Stomach smooth muscle (tissue), 2 donors: Measurements from ENCODE around the gene IL21R.
"Not testable (repeated sequence)": the region's sequence is repeated elsewhere in the genome, so short reads cannot be mapped to it uniquely, and the experiment has no call there.

Source experiments
- H3K27ac ChIP-seq: one replicate; pipeline ENCODE4 v1.7.0; 2013; ENCODE audit warnings: mild to moderate bottlenecking, low read length, inconsistent platforms
- H3K27me3 ChIP-seq, 2 donors: one replicate each; pipeline ENCODE4 v1.7.0; 2013; ENCODE audit warnings: low read length in 2 of 2; ENCODE audit not compliant: insufficient read depth in 2 of 2, control insufficient read depth in 1 of 2
- H3K36me3 ChIP-seq, 2 donors: one replicate each; pipeline ENCODE4 v1.7.0; 2013; ENCODE audit warnings: low read length in 2 of 2; ENCODE audit not compliant: control insufficient read depth in 2 of 2, insufficient read depth in 2 of 2
- H3K4me1 ChIP-seq: one replicate; pipeline ENCODE4 v1.7.0; 2013; ENCODE audit warnings: low read length; ENCODE audit not compliant: control insufficient read depth, insufficient read depth
- H3K4me3 ChIP-seq, 2 donors: one replicate each; pipeline ENCODE4 v1.7.0; 2013; ENCODE audit warnings: low read length in 2 of 2
- H3K9ac ChIP-seq, 2 donors: one replicate each; pipeline ENCODE4 v1.7.0; 2013; ENCODE audit warnings: low read length in 2 of 2, mild to moderate bottlenecking in 1 of 2
- H3K9me3 ChIP-seq, 2 donors: one replicate each; pipeline ENCODE4 v1.7.0; 2013; ENCODE audit warnings: low read length in 2 of 2; ENCODE audit not compliant: control insufficient read depth in 2 of 2
- donor health status: healthy.
- donor health status: Pancreatic carcinoma.

IL21R gene

GRCh38 chr16:27387724-27388123 lies 14.2 kb upstream of the IL21R start:
- Histone ChIP-seq H3K4me1 (no peaks in the 10 kb centered on the region), H3K9ac (no peak overlapping the region), H3K9me3 (peaks cover 11 to 18% of the 10 kb centered on the region in 2 donors), H3K36me3 (no peaks in the 10 kb centered on the region), H3K27me3 (peaks cover 0 to 3% of the 10 kb centered on the region in 2 donors), H3K4me3 (no peak overlapping the region), H3K27ac (no peak overlapping the region)

- H3K36me3 ChIP-seq = no peaks in the 10 kb centered on the region
- no peak overlapping the region for H3K27ac ChIP-seq
- H3K4me1 ChIP-seq = no peaks in the 10 kb centered on the region
- H3K9ac ChIP-seq = no peak overlapping the region
- H3K27me3 ChIP-seq = peaks cover 0 to 3% of the 10 kb centered on the region in 2 donors
- H3K9me3 ChIP-seq = peaks cover 11% of the 10 kb centered on the region in 2 donors
- H3K4me3 ChIP-seq = no peak overlapping the region
These were observed 12.6 kb upstream of the IL21R start for GRCh38 chr16:27389272-27389961.

- no peak overlapping the region for H3K9ac ChIP-seq
- no peak overlapping the region for H3K27ac ChIP-seq
- H3K9me3 ChIP-seq = peaks cover 4 to 11% of the 10 kb centered on the region in 2 donors
- peaks cover 0 to 3% of the 10 kb centered on the region in 2 donors for H3K27me3 ChIP-seq
- no peaks in the 10 kb centered on the region for H3K36me3 ChIP-seq
- no peaks in the 10 kb centered on the region for H3K4me1 ChIP-seq
- no peak overlapping the region for H3K4me3 ChIP-seq
These were observed 11.8 kb upstream of the IL21R start for GRCh38 chr16:27390151-27390550.

- Histone ChIP-seq H3K4me3 (no peak overlapping the region), H3K4me1 (no peaks in the 10 kb centered on the region), H3K27me3 (no peaks in the 10 kb centered on the region), H3K9ac (no peak overlapping the region), H3K27ac (no peak overlapping the region), H3K36me3 (no peaks in the 10 kb centered on the region), H3K9me3 (peaks cover 0 to 5% of the 10 kb centered on the region in 2 donors)
These were observed 9.3 kb upstream of the IL21R start for GRCh38 chr16:27392671-27393070.

- no peaks in the 10 kb centered on the region for H3K27me3 ChIP-seq
- no peaks in the 10 kb centered on the region for H3K9me3 ChIP-seq
These were observed 7.5 kb upstream of the IL21R start for GRCh38 chr16:27394516-27394915.

GRCh38 chr16:27398341-27398893 lies 3.6 kb upstream of the IL21R start:
- peaks cover 7 to 13% of the 10 kb centered on the region in 2 donors for H3K27me3 ChIP-seq
- H3K27ac ChIP-seq, H3K36me3 ChIP-seq, H3K9ac ChIP-seq, H3K4me1 ChIP-seq, H3K4me3 ChIP-seq, H3K9me3 ChIP-seq: not testable (repeated sequence)

More at GRCh38 chr16:27394516-27394915, 7.5 kb upstream of the IL21R start:
- no peaks in the 10 kb centered on the region for H3K4me1 ChIP-seq
- no peak overlapping the region for H3K27ac ChIP-seq
- H3K36me3 ChIP-seq = no peaks in the 10 kb centered on the region
- H3K4me3 ChIP-seq = no peak overlapping the region
- H3K9ac ChIP-seq = no peak overlapping the region

GRCh38 chr16:27398894-27399853 lies 2.8 kb upstream of the IL21R start:
- H3K9me3 ChIP-seq = no peaks in the 10 kb centered on the region
- H3K9ac ChIP-seq = no peak overlapping the region
- peaks cover 11 to 18% of the 10 kb centered on the region in 2 donors for H3K27me3 ChIP-seq
- no peaks in the 10 kb centered on the region for H3K36me3 ChIP-seq
- H3K4me3 ChIP-seq = no peak overlapping the region
- H3K27ac ChIP-seq = no peak overlapping the region
- H3K4me1 ChIP-seq = peaks cover 9% of the 10 kb centered on the region

GRCh38 chr16:27399969-27400368 lies 2.0 kb upstream of the IL21R start:
- peaks cover 9% of the 10 kb centered on the region for H3K4me1 ChIP-seq
- no peak overlapping the region for H3K9ac ChIP-seq
- H3K27me3 ChIP-seq = peaks cover 11 to 18% of the 10 kb centered on the region in 2 donors
- H3K27ac ChIP-seq = no peak overlapping the region
- no peaks in the 10 kb centered on the region for H3K36me3 ChIP-seq
- no peaks in the 10 kb centered on the region for H3K9me3 ChIP-seq
- no peak overlapping the region for H3K4me3 ChIP-seq

- Histone ChIP-seq H3K36me3 (no peaks in the 10 kb centered on the region), H3K27me3 (peaks cover 13 to 22% of the 10 kb centered on the region in 2 donors), H3K4me1 (peaks cover 9% of the 10 kb centered on the region), H3K9ac (no peak overlapping the region), H3K27ac (no peak overlapping the region), H3K9me3 (no peaks in the 10 kb centered on the region), H3K4me3 (no peak overlapping the region)
These were observed 988 bp upstream of the IL21R start for GRCh38 chr16:27400751-27401620.

DNA sequence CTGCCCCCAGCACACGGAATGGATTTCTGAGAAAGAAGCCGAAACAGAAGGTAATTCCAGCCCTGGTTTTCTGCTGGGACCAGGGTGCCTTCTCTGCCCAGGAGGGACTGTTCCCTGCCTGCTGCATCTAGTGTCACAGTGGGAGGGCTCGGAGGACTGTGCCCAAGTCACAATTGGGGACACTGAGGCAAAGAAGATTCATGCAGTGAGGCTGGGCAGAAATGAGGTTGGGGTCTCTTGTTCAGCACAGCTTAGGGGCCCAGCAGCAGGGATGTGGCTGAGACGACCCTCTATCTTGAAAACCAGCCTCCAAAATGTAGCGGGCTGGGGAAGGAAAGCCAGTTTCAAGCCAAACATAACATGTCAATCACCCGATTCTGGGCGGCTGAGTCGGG lies 592 bp downstream of the IL21R start:
- Histone ChIP-seq H3K27ac (no peak overlapping the region), H3K4me3 (peak overlapping the region in 1 of 2 donors; percentile 35), H3K36me3 (no peaks in the 10 kb centered on the region), H3K4me1 (peaks cover 9% of the 10 kb centered on the region), H3K9ac (no peak overlapping the region), H3K9me3 (no peaks in the 10 kb centered on the region), H3K27me3 (peaks cover 16 to 22% of the 10 kb centered on the region in 2 donors)
